Endometrial microvascular endothelial cells (primary cell): ENCODE results near the gene SPNS1. TPM values are rescaled to one million over a fixed set of nuclear protein-coding genes. Genes with fewer than 3 reads are reported as not detected.

Experiments used
- in situ Hi-C: cut with HindIII; loops from 2 replicates; pipeline ENCODE4 v1.10.0; 2017; ENCODE audit warnings: low sequenced_read_pairs, low pct_unique_long_range_greater_than_20kb; ENCODE audit errors: inconsistent ontology term
- total RNA-seq: library from RNA; depleted of rRNA; stranded (reverse); fragments of >200 nt; gene quantifications from one replicate; pipeline ENCODE4 v1.2.3, GENCODE V29; 2015; ENCODE audit errors: inconsistent ontology term

Gene SPNS1
- total RNA-seq, 1 donor from 2014 or later, result 64.1 TPM

GRCh38 chr16:29012913-29013553 is 38.5 kb downstream of the SPNS1 start:
- in situ Hi-C loops, result no loop called here

DNA sequence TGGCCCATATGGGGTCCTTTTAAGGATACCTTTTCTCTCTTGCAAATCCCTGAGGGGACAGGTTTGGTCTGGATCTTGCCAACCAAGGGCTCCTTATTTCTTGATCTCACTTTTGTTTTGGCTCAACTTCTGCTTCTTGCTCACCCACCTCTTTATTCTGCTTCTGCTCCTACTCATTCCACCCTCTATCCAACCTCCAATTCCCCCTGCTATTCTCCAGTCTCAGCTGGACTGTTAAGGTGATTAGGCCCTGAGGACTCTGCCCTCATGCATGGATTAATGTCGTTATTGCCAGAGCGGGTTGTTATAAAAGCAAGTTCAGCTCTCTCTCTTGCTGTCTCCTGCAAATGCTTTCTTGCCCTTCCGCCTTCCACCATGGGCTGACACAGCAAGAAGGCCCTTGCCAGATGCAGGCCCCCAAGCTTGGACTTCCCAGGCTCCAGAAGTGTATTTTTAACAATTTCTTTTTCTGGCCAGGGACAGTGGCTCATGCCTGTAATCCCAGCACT is 40.0 kb downstream of the SPNS1 start:
- in situ Hi-C loops, result no loop called here

DNA sequence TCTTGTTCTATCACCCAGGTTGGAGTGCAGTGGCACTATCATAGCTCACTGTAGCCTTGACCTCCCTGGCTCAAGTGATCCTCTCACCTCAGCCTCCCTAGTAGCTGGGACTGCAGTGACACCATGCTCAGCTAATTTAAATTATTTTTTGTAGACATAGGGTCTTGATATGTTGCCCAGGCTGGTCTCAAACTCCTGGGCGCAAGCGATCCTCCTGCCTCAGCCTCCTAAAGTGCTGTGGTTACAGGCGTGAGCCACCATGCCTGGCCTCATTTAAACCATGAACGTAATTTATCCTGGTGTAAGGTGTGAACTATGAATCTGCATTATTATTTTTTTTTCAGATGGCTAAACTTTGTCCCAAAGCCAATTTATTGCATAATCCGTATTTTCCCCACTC is 47.6 kb downstream of the SPNS1 start:
- in situ Hi-C loops, result no loop called here

- in situ Hi-C loops, result no loop called here
Measured at GRCh38 chr16:29023279-29024277, 49.0 kb downstream of the SPNS1 start.

DNA sequence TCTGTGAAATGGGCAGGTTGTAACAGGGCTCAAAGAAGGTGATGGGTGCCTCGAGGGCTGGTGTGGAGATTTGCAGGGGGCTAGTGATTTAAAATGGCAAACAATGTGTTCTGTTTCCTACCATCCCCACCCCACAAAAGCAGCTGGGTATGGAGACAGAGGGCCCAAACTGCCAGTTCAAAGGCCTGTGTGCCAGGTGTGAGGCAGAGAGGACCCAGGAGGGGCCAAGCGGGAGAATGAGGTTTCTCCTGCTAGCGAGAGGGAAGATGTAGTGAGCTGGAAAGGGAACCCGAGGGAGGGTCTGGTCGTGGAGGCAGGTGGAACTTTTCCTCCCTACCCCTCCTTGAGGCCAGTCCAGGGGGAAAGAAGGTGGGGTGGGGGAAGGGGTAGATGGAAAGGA is 49.7 kb downstream of the SPNS1 start:
- in situ Hi-C loops, result no loop called here

- in situ Hi-C loops, result no loop called here
Measured at GRCh38 chr16:29025218-29025617, 50.6 kb downstream of the SPNS1 start.

DNA sequence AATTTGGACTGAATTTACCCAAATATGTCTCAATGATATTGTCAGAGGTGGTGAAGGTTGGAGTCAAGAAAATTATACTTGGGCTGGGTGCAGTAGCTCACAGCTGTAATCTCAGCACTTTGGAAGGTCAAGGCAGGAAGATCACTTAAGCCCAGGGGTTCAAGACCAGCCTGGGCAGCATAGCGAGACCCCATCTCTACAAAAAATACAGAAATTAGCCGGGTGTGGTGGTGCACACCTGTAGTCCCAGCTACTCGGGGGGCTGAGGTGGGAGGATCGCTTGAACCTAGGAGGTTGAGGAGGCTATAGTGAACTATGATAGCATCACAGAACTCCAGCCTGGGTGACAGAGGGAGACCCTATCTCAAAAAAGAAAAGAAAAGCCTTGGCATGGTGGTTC is 51.2 kb downstream of the SPNS1 start:
- in situ Hi-C loops, result no loop called here

GRCh38 chr16:29028457-29029167 is 54.0 kb downstream of the SPNS1 start:
- in situ Hi-C loops, result no loop called here

- in situ Hi-C loops, result no loop called here
Measured at GRCh38 chr16:29029168-29029994, 54.8 kb downstream of the SPNS1 start.

GRCh38 chr16:29030086-29030840 is 55.7 kb downstream of the SPNS1 start:
- in situ Hi-C loops, result no loop called here

Other genes starting within 250 kb of the SPNS1 start
- gene NPIPB9, start 223.0 kb upstream of the SPNS1 start, total RNA-seq, result 1.7 TPM
- 71.9 TPM for gene ATXN2L, start 151.8 kb upstream of the SPNS1 start, total RNA-seq
- gene TUFM, start 128.4 kb upstream of the SPNS1 start, total RNA-seq, result 233 TPM
- gene SH2B1, start 110.9 kb upstream of the SPNS1 start, total RNA-seq, result 25.4 TPM
- 0.28 TPM for gene ATP2A1, start 96.3 kb upstream of the SPNS1 start, total RNA-seq
- 116 TPM for gene RABEP2, start 49.5 kb upstream of the SPNS1 start, total RNA-seq
- not detected for gene CD19, start 42.8 kb upstream of the SPNS1 start, total RNA-seq
- 20.2 TPM for gene NFATC2IP, start 23.8 kb upstream of the SPNS1 start, total RNA-seq
- 1.1 TPM for gene LAT, start 10.3 kb downstream of the SPNS1 start, total RNA-seq